ENCODE results near the gene C17orf75.
"Not testable (repeated sequence)": the region's sequence is repeated elsewhere in the genome, so short reads cannot be mapped to it uniquely, and the experiment has no call there.

The C17orf75 gene

DNA sequence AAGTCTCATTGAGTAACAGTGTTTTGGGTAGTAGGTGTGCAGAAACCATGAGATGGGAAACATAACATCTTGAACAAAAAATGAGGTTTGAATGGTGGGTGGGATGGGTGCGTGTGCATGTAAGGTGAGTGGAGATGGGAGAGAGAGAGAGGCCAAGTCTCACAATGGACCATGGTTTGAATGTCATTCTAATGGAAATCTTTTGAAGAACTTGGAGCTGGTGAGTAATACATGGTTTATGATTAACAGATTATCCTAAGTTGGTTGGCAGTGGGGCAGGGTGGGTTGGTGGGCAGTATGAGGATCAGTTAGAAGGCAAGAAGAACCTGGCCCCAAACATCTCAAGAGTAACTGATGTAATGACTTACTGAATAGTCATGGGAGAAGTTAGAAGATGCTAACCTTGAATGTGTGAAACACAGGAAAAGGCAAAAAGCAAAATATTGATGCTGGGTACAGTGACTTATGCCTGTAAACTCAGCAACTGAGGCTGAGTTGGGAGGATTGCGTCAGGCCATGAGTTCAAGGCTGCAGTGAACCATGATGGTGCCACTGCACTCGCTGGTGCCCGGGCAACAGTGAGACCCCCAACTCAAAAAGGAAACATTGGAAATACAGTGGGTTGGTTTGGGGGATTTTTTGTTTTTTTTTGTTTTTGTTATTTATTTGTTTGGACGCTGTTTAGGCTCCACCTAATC, 40.7 kb upstream of the C17orf75 start:
- H3K4me3 ChIP-seq (ENCODE audit: low read length) = no peak overlapping the region
- TF ChIP-seq, protein P1, sequence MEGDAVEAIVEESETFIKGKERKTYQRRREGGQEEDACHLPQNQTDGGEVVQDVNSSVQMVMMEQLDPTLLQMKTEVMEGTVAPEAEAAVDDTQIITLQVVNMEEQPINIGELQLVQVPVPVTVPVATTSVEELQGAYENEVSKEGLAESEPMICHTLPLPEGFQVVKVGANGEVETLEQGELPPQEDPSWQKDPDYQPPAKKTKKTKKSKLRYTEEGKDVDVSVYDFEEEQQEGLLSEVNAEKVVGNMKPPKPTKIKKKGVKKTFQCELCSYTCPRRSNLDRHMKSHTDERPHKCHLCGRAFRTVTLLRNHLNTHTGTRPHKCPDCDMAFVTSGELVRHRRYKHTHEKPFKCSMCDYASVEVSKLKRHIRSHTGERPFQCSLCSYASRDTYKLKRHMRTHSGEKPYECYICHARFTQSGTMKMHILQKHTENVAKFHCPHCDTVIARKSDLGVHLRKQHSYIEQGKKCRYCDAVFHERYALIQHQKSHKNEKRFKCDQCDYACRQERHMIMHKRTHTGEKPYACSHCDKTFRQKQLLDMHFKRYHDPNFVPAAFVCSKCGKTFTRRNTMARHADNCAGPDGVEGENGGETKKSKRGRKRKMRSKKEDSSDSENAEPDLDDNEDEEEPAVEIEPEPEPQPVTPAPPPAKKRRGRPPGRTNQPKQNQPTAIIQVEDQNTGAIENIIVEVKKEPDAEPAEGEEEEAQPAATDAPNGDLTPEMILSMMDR (conservative IDR thresholded peaks at IDR 0.05; ENCODE audit: low read depth, low read length) = no peak
- no peak for DNase-seq (ENCODE audit: low read depth)

DNA sequence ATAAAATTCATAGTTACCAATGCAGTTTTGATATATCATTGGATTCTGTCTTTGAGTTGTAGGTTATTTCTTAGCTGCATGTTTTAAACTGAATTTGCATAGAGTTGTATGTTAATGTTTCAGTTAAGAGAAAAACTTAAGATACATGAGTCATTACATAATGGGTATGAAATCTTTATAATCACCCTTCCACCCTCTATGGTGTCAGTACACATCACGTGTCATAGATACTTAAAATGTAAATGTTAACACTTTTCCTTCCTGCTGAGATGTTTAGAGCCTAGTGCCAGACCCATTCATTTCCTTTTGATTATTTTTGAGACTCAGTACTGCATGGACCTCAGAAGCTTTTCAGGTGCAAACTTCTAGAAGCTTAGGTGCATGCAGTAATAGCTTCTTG, 28.5 kb upstream of the C17orf75 start:
- H3K4me3 ChIP-seq (ENCODE audit: low read length) = no peak overlapping the region
- TF ChIP-seq, protein P1 (conservative IDR thresholded peaks at IDR 0.05; ENCODE audit: low read depth, low read length) = no peak
- no peak for DNase-seq (ENCODE audit: low read depth)

DNA sequence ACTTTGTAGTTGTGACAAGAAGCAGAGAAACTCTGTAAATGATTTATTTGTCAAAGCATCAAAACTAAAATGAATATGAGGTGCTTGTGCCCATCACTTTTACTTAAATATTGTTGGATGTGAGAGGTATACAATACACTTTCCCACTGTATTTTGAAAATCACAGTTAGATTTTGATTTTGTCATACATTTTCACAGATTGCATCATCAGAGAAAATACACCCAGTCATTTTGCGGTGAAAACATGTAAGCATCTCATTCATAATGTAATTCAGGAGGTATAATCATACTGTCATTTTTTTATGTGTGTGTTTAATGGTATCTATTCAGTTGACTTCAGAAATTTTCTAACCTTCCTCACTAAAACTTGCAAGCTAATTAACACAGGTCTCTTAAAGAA, 19.3 kb upstream of the C17orf75 start:
- no peak for DNase-seq (ENCODE audit: low read depth)
- TF ChIP-seq, protein P1 (conservative IDR thresholded peaks at IDR 0.05; ENCODE audit: low read depth, low read length) = no peak
- no peak overlapping the region for H3K4me3 ChIP-seq (ENCODE audit: low read length)

DNA sequence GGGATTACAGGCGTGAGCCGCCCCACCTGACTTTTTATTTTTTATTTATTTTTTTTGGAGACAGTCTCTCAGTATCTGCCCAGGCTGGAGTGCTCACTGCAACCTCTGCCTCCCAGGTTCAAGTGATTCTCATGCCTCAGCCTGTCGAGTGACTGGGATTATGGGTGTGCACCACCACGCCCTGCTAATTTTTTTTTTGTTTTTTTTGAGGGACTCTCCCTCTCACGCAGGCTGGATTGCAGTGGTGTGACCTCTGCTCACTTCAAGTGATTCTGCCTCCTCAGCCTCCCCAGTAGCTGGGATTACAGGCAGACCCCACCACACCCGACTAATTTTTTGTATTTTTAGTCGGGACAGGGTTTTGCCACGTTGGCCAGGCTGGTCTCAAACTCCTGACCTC, 15.6 kb upstream of the C17orf75 start:
- TF ChIP-seq, protein P1 (conservative IDR thresholded peaks at IDR 0.05; ENCODE audit: low read depth, low read length) = no peak
- DNase-seq (ENCODE audit: low read depth) = no peak

DNA sequence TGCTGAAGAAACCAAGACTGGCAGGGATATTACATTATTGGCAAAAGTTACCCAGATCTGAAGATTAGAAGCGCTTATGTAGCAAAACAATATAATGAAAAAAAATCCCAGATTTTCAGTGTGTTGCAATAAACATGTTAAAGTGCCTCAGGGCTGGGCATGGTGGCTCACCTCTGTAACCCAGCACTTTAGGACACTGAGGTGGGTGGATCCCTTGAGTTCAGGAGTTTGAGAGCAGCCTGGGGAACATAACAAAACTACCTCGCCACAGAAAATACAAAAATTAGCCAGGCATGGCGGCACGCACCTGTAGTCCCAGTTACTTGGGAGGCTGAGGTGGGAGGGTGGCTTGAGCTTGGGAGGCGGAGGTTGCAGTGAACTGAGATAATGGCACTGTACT, 14.8 kb upstream of the C17orf75 start:
- no peak overlapping the region for H3K4me3 ChIP-seq (ENCODE audit: low read length)
- TF ChIP-seq, protein P1 (conservative IDR thresholded peaks at IDR 0.05; ENCODE audit: low read depth, low read length) = no peak
- DNase-seq (ENCODE audit: low read depth) = no peak

More for the DNA sequence above, 15.6 kb upstream of the C17orf75 start:
- no peak overlapping the region for H3K4me3 ChIP-seq (ENCODE audit: low read length)

DNA sequence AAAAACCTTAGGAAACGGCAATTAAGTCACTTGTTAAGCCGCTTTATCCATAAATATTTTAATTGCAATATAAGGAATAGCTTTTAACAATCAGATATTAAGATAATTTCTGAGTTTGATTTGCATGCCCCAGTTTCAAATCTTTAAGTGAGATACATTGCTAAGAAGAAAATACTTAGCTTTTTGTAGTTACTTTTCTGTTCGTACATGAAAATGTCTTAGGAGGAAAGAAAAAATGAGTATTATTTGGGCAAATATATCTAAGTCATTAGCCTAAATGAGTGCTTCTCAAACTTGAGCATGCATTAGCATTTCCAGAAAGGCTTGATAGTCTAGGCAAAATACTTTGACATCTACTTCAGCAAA, 14.4 kb upstream of the C17orf75 start:
- DNase-seq (ENCODE audit: low read depth) = no peak
- TF ChIP-seq, protein P1 (conservative IDR thresholded peaks at IDR 0.05; ENCODE audit: low read depth, low read length) = no peak
- H3K4me3 ChIP-seq (ENCODE audit: low read length) = no peak overlapping the region

DNA sequence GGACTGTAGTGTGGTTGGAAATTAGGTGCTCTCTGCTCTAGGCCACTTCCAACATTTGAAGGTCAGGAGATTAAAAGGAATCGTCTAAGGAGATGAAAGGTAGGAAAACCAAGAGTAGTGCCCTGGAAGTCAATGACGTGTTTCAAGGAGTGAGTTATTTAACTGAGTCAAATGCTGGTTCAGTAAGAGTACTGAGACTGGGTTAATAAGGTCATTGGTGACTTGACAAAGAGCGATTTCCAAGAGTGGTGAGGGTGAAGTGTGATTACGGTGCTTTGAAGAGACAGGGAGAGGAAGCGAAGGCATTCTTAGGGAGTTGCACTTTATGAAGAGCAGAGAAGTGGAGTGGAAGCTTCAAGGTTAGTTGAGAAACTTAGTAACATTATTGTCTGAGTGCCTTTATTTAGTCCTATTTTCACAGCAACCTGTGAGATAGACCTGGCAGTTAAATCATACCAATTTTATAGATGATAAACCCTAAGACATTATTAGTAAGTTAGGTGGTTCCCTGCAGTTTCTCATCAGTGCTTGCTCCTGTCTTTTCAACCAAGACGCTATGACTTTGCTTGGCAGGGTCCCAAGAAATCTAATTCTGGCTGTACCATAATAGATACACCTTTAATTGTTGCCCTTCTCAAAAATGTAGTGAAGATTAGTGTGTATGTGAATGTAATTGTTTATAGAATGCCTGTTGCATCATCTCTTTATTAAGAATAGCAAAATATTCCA, 13.8 kb upstream of the C17orf75 start:
- TF ChIP-seq, protein P1 (conservative IDR thresholded peaks at IDR 0.05; ENCODE audit: low read depth, low read length) = no peak
- no peak for DNase-seq (ENCODE audit: low read depth)
- H3K4me3 ChIP-seq (ENCODE audit: low read length) = no peak overlapping the region

DNA sequence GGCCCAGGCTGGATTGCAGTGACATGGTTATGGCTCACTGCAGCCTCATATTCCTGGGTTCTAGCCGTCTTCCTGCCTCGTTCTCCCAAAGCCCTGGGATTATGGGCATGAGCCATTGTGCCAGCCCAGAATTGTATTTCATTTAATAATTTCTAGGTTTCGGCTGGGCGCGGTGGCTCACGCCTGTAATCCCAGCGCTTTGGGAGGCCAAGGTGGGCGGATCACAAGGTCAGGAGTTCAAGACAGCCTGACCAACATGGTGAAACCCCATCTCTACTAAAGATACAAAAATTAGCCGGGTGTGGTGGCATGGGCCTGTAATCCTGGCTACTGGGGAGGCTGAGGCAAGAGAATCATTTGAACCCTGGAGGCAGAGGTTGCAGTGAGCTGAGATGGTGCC, 10.8 kb upstream of the C17orf75 start:
- H3K4me3 ChIP-seq (ENCODE audit: low read length) = peak overlapping the region; percentile 100
- not testable (repeated sequence) for DNase-seq (ENCODE audit: low read depth)
